ENCODE measurements around the gene BFSP2.
"Not testable (repeated sequence)": the region's sequence is repeated elsewhere in the genome, so short reads cannot be mapped to it uniquely, and the experiment has no call there.

Gene BFSP2

DNA sequence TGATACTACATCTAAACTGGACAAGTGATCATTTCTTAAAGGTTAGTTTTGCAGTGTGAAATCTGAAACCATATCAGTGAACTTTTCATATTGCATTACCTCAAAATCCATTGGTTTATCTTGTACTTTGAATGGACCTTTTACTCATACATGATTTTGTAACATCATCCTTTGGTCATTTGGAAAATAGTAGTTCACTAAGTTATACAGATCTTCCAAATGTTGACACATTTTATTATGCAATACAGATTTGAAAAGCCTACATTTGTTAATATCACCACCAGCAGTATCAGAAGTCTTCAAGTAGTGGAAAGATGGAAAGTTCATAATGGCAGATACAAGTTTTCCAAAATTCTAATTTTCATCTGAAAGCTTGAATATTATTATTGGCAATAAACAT is 109.6 kb downstream of the BFSP2 start:
- DNase-seq (ENCODE audit: extremely low read depth in 1 of 2, low read depth in 1 of 2): no peak

DNA sequence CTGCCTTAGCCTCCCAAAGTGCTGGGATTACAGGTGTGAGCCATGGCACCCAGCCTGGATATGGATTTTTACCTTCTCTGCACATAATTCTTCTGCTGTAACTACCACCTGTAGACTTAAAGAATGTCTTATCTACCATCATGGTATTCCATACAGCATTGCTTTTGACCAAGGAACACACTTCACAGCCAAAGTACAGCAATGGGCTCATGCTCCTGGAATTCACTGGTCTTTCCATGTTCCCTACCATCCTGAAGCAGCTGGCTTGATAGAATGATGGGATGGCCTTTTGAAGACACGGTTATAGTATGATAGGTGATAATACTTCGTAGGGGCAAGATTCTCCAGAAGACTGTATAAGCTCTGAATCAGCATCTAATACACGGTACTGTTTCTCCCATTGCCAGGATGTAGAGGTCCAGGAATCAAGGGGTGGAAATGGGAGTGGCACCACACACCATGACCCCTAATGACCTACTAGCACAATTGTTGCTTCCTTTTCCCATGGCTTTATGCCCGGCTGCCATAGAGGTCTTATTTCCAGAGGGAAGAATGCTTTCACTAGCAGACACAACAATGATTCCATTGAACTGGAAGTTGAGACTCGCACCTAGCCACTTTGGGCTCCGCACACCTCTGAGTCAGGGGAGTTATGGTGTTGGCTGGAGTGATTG is 112.7 kb downstream of the BFSP2 start:
- DNase-seq (ENCODE audit: extremely low read depth in 1 of 2, low read depth in 1 of 2): no peak

DNA sequence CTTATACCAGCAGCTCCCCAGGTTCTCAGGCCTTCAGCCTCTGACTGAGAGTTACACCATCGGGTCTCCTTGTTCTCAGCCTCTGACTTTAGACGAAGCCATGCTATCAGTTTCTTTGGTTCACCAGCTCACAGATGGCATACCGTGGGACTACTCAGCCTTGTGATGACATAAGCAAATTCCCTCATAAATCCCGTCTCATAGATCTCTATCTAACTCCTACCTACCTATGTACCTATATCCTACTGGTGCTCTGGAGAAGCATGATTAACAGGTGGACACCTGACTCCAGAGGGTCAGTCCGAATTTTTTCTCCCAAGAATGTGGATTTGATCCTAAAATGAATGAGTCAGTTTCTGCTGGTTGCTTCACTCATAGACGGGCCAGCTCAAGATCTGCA is 114.6 kb downstream of the BFSP2 start:
- no peak for DNase-seq (ENCODE audit: extremely low read depth in 1 of 2, low read depth in 1 of 2)

DNA sequence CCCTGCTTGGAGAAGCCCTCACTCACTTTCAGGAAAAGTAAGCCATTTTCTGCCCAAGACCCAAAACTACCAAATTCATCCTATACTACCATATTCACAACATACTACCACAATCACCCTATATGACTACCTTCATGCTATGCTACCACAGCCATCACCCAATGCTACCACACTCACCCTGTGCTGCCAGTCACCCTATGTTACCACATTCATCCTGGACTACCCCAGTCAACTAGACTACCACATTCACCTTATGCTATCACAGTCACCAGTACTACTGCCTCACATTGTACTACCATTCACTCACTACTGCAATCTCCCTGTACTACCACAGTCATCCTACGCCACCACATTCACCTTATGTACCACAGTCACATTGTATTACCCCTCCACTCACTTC is 115.3 kb downstream of the BFSP2 start:
- no peak for DNase-seq (ENCODE audit: extremely low read depth in 1 of 2, low read depth in 1 of 2)

DNA sequence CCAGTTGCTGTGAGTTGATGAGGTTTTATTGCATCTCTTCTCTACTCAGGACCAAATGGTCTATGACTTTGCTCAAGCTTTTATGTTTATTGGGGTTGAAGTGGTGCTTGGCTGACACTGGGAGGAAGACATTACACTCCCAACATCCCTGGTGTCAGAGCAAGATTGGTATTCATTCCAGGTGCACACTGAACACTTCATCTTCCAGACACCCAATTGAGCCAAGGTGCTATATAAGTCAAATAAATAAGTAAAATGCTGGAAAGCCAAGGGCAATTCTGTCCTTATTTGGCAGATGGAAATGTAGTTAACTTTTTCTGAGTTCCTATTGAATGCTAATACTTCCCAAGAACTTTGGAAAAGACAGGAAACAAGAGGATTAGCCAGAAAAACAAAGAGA is 120.4 kb downstream of the BFSP2 start:
- DNase-seq (ENCODE audit: extremely low read depth in 1 of 2, low read depth in 1 of 2): no peak

DNA sequence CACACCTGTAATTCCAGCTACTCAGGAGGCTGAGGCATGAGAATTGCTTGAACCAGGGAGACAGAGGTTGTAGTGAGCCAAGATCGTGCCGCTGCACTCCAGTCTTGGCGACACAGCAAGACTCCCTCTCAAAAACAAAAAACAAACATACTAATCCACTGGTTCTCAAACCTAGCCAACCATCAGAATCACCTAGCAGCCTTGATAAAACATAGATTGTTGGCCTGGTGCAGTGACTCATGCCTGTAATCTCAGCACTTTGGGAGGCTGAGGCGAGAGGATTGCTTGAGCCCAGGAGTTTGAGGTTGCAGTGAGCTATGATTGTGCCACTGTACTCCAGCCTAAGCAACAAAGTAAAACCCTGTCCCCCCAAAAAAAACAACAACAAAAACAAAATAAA is 121.1 kb downstream of the BFSP2 start:
- DNase-seq (ENCODE audit: extremely low read depth in 1 of 2, low read depth in 1 of 2): not testable (repeated sequence)

DNA sequence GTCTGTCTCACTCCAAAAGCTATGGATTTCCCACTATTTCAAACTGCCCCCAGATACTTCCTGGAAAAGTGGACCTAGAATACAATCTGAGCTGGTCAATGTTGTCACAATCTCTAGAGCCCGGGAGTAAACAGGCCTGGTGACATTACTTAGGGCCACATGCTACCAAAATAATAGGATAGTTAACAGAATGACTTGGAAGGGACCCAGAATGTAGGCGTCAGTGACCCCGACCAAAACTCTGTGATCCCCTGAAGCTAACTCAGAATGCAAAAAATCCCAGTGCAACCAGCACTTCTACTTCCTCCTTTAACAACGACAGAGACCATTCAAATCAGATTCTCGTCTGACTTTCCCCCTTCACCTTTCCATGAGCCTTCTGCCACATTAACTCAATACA is 122.1 kb downstream of the BFSP2 start:
- DNase-seq (ENCODE audit: extremely low read depth in 1 of 2, low read depth in 1 of 2): no peak

DNA sequence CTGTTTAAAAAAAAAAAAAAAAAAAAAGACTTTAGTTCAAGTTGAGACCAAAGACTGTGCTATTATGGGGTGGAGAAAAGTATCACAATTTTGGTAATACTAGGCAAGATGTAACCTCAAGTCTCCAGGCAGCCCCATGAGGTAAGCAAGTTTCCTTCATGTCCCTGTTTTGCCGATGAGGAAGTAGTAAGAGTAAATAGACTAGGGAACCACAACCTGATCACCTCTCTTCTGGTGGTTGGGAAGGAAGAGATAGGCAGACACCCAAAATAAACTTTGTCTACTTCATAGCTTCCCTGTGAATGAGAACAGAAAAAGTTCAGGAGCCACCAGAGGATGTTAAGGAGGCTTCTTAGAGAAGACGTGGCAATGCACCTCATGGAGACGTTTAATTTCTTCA is 123.9 kb downstream of the BFSP2 start:
- not testable (repeated sequence) for DNase-seq (ENCODE audit: extremely low read depth in 1 of 2, low read depth in 1 of 2)

Measured in activated CD8-positive, alpha-beta memory T cell treated with anti-CD3 and anti-CD28 coated beads for 1 hour (primary cell).